PC-3 (cell line): ENCODE data around the gene IMPDH1. TPM values are rescaled to one million over a fixed set of nuclear protein-coding genes. Genes with fewer than 3 reads are reported as not detected.

Experiments
- ATAC-seq: fragments of 200-7000 bp; cut with Tn5 transposase; 2 replicates; pipeline ENCODE4 v1.9.1; 2020; ENCODE audit warnings: mild to moderate bottlenecking, moderate library complexity
- BruUV-seq: library from RNA; stranded (reverse); fragments of 400-500 nt; replicated peaks from 2 replicates; lab custom pipeline; 2021; lab: Mats Ljungman, UMichigan
- CTCF ChIA-PET: fragments of 300-600 bp; sonication (Branson Sonifier 250); formaldehyde crosslinking; loops from one replicate; lab custom pipeline; 2022; ENCODE audit warnings: antibody characterized with exemption; lab: Charles Lee
- POLR2A ChIA-PET: fragments of 300-600 bp; sonication (Branson Sonifier 250); formaldehyde crosslinking; loops from one replicate; lab custom pipeline; 2022; ENCODE audit warnings: antibody characterized with exemption; ENCODE audit not compliant: unreplicated experiment; lab: Charles Lee
- DNase-seq: peaks from one replicate; pipeline ENCODE4 v3.0.0-alpha.2; 2015
- H2AFZ ChIP-seq: fragments of 300-600 bp; sonication (generic); 2 replicates; pipeline ENCODE4 v1.6.0; 2016; ENCODE audit warnings: antibody characterized with exemption, low read length
- H3F3A ChIP-seq: fragments of 300-600 bp; sonication (generic); one replicate; pipeline ENCODE4 v1.6.0; 2017; ENCODE audit warnings: antibody characterized with exemption, low read length, control low read depth, mild to moderate bottlenecking; ENCODE audit not compliant: unreplicated experiment
- H3K27ac ChIP-seq: fragments of 300-600 bp; sonication (generic); 2 replicates; pipeline ENCODE4 v1.5.1; 2016; ENCODE audit warnings: mild to moderate bottlenecking, low read length
- H3K27me3 ChIP-seq: fragments of 300-600 bp; sonication (generic); 2 replicates; pipeline ENCODE4 v1.6.1; 2016; ENCODE audit warnings: low read length, mixed read lengths
- H3K36me3 ChIP-seq: fragments of 300-600 bp; sonication (generic); 2 replicates; pipeline ENCODE4 v1.6.1; 2016; ENCODE audit warnings: low read depth, mixed run types, low read length, mixed read lengths
- H3K4me1 ChIP-seq: fragments of 300-600 bp; sonication (generic); 2 replicates; pipeline ENCODE4 v1.5.1; 2016; ENCODE audit warnings: low read length; ENCODE audit not compliant: insufficient read depth
- H3K4me2 ChIP-seq: fragments of 300-600 bp; sonication (generic); 2 replicates; pipeline ENCODE4 v1.6.0; 2016; ENCODE audit warnings: low read length
- H3K4me3 ChIP-seq: fragments of 300-600 bp; sonication (generic); 2 replicates; pipeline ENCODE4 v1.5.1; 2016; ENCODE audit warnings: mild to moderate bottlenecking, low read length, mixed read lengths
- H3K79me2 ChIP-seq: fragments of 300-600 bp; sonication (generic); 2 replicates; pipeline ENCODE4 v1.6.1; 2017; ENCODE audit warnings: low read length, mixed read lengths
- H3K9ac ChIP-seq: fragments of 300-600 bp; sonication (generic); 2 replicates; pipeline ENCODE4 v1.6.0; 2016; ENCODE audit warnings: mild to moderate bottlenecking, low read length
- H3K9me2 ChIP-seq: fragments of 300-600 bp; sonication (generic); replicated peaks from 2 replicates; pipeline ENCODE4 v1.6.1; 2016; ENCODE audit warnings: mixed run types, low read length, mixed read lengths
- H3K9me3 ChIP-seq: fragments of 300-600 bp; sonication (generic); 2 replicates; pipeline ENCODE4 v1.6.1; 2016; ENCODE audit warnings: low read length, mixed read lengths
- H4K20me1 ChIP-seq: fragments of 300-600 bp; sonication (generic); 2 replicates; pipeline ENCODE4 v1.6.1; 2016; ENCODE audit warnings: low read length, mixed read lengths
- EZH2 ChIP-seq: fragments of 300-600 bp; sonication (generic); IDR thresholded peaks from one replicate; pipeline ENCODE4 v1.6.1; 2017; ENCODE audit warnings: antibody characterized with exemption, mild to moderate bottlenecking, low read length; ENCODE audit not compliant: unreplicated experiment
- EZH2phosphoT487 ChIP-seq: fragments of 300-600 bp; sonication (generic); IDR thresholded peaks from 2 replicates; pipeline ENCODE4 v1.6.1; 2018; ENCODE audit warnings: mild to moderate bottlenecking, antibody characterized with exemption, low read length, borderline replicate concordance
- intact Hi-C: fragments of 100-400 bp; cut with micrococcal nuclease; formaldehyde crosslinking; loops from 2 replicates; pipeline ENCODE4 v1.9.0; 2023
- total RNA-seq: library from RNA; depleted of rRNA; stranded (reverse); fragments of >200 nt; gene quantifications from 2 replicates; pipeline ENCODE4 v1.2.3, GENCODE V29; 2014
- TF ChIP-seq, protein P1 (sequence below): fragments of 300-600 bp; sonication (generic); conservative IDR thresholded peaks from 2 replicates; pipeline ENCODE4 v1.5.1; 2017; ENCODE audit warnings: antibody characterized with exemption, low read depth, mild to moderate bottlenecking, low read length

The IMPDH1 gene
- total RNA-seq, 1 experiment from 2014 or later, result 128 TPM

DNA sequence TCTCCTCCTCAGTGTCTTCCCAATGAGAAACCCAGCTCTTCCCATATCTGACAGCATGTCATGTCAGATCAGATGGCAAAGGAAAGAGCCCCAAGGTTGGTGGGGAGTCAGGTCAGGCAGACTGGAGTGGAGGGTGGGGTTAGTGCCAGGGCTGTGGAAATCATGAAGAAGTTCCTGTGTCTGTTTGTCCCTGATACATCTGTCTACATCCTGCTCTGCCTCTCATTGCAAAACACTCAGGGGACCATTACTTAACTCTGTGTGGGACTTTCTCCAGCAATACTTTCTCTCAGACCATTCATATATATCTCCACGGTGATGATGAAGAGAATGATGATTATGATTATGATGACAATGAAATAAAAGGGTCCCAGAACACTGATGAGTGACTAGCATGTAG is 51.5 kb downstream of the IMPDH1 start:
- CTCF ChIA-PET, result no interaction called here
- no peak overlapping the region for H3K9ac ChIP-seq
- H3K9me3 ChIP-seq, result no peaks in the 10 kb centered on the region
- DNase-seq (no peak), ATAC-seq (no peak)
- H3F3A ChIP-seq, result no peaks in the 10 kb centered on the region
- no peak overlapping the region for H3K4me2 ChIP-seq
- BruUV-seq, result no TSS peak
- H3K79me2 ChIP-seq, result no peaks in the 10 kb centered on the region
- no peak for TF ChIP-seq EZH2phosphoT487
- TF ChIP-seq, protein P1, sequence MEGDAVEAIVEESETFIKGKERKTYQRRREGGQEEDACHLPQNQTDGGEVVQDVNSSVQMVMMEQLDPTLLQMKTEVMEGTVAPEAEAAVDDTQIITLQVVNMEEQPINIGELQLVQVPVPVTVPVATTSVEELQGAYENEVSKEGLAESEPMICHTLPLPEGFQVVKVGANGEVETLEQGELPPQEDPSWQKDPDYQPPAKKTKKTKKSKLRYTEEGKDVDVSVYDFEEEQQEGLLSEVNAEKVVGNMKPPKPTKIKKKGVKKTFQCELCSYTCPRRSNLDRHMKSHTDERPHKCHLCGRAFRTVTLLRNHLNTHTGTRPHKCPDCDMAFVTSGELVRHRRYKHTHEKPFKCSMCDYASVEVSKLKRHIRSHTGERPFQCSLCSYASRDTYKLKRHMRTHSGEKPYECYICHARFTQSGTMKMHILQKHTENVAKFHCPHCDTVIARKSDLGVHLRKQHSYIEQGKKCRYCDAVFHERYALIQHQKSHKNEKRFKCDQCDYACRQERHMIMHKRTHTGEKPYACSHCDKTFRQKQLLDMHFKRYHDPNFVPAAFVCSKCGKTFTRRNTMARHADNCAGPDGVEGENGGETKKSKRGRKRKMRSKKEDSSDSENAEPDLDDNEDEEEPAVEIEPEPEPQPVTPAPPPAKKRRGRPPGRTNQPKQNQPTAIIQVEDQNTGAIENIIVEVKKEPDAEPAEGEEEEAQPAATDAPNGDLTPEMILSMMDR, result no peak
- TF ChIP-seq EZH2, result no peak
- POLR2A ChIA-PET, result no interaction called here
- H3K4me1 ChIP-seq, result peaks cover 9% of the 10 kb centered on the region
- no peak overlapping the region for H2AFZ ChIP-seq
- no peaks in the 10 kb centered on the region for H3K36me3 ChIP-seq
- no peak overlapping the region for H3K4me3 ChIP-seq
- no peaks in the 10 kb centered on the region for H3K9me2 ChIP-seq
- H4K20me1 ChIP-seq, result no peaks in the 10 kb centered on the region
- no peak overlapping the region for H3K27ac ChIP-seq
- intact Hi-C loops, result no loop called here
- no peaks in the 10 kb centered on the region for H3K27me3 ChIP-seq

GRCh38 chr7:128357217-128357613 is 52.6 kb downstream of the IMPDH1 start:
- BruUV-seq, result no TSS peak
- Histone ChIP-seq H3K36me3 (no peaks in the 10 kb centered on the region), H3F3A (no peaks in the 10 kb centered on the region), H3K4me2 (no peak overlapping the region), H3K9me3 (no peaks in the 10 kb centered on the region), H3K9me2 (no peaks in the 10 kb centered on the region), H3K79me2 (no peaks in the 10 kb centered on the region), H3K4me1 (peaks cover 9% of the 10 kb centered on the region), H2AFZ (no peak overlapping the region), H3K27me3 (no peaks in the 10 kb centered on the region), H3K9ac (no peak overlapping the region), H4K20me1 (no peaks in the 10 kb centered on the region), H3K4me3 (no peak overlapping the region), H3K27ac (no peak overlapping the region)
- CTCF ChIA-PET, result interaction anchor here (0.6 kb wide), 1 partner anchor 15 kb away, joined by 3 read pairs; no protein-coding TSS in a partner anchor
- TF ChIP-seq EZH2phosphoT487, result no peak
- TF ChIP-seq EZH2, result no peak
- TF ChIP-seq, protein P1, result no peak
- intact Hi-C loops, result no loop called here
- POLR2A ChIA-PET, result no interaction called here
- ATAC-seq, result no peak
- peak; percentile 19 for DNase-seq

DNA sequence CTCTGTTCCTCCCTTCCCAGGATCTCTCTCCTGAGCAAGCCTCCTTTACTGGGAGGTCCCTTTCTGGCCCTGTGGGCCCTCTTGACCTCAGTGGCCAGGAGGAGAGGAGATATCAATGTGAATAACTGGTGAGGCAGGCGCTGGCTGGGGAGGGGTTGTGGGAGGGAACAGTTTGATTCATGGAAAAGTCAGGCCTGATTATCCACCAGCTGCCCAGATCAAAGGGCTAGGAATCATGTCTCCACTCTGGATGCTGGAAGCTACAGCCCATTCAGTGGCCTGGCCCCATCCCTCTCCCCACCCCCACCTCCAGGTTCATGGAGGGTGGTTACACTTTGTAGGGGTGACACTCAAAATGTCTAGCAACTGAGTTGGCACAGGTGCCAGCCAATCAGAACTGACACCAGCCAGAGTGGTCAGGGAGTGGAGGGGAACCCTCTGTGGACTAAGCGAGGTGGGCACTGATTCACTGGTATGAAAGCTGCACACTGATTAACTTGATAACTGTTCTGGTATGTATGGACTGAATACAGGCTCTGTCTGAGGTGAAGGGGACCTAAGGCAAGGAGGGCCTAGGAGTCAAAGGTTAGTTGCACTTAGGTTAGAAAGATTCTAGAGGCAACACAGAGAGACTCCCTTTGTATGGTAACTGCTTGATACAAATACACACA is 53.1 kb downstream of the IMPDH1 start:
- CTCF ChIA-PET, result no interaction called here
- Histone ChIP-seq H3K4me2 (no peak overlapping the region), H3K27me3 (no peaks in the 10 kb centered on the region), H2AFZ (no peak overlapping the region), H3K4me1 (peaks cover 9% of the 10 kb centered on the region), H3K36me3 (no peaks in the 10 kb centered on the region), H4K20me1 (no peaks in the 10 kb centered on the region), H3K79me2 (no peaks in the 10 kb centered on the region), H3K9me3 (no peaks in the 10 kb centered on the region), H3K27ac (no peak overlapping the region), H3F3A (no peaks in the 10 kb centered on the region), H3K9ac (no peak overlapping the region), H3K9me2 (no peaks in the 10 kb centered on the region), H3K4me3 (no peak overlapping the region)
- POLR2A ChIA-PET, result no interaction called here
- intact Hi-C loops, result no loop called here
- no TSS peak for BruUV-seq
- ATAC-seq (no peak), DNase-seq (no peak)
- TF ChIP-seq, protein P1, result no peak
- TF ChIP-seq EZH2 (no peak), EZH2phosphoT487 (no peak)
